GM18507 (cell line): ENCODE results near the gene PARVB.

ENCODE experiments used
- DNase-seq: peaks from one replicate; pipeline ENCODE4 v3.0.0; 2011; ENCODE audit warnings: low read depth; ENCODE audit not compliant: insufficient read length; ENCODE audit errors: extremely low spot score
- FAIRE-seq: peaks from 2 replicates; lab custom pipeline; 2011; peaks lifted over from hg19 to GRCh38; lab: Jason Lieb, UNC

PARVB gene

GRCh38 chr22:44215287-44215686, 191.2 kb downstream of the PARVB start:
- FAIRE-seq (no peak), DNase-seq (no peak)

- no peak for DNase-seq
- no peak for FAIRE-seq
Observed at GRCh38 chr22:44217346-44217745, 193.2 kb downstream of the PARVB start.

GRCh38 chr22:44218071-44218470, 194.0 kb downstream of the PARVB start:
- no peak for FAIRE-seq

GRCh38 chr22:44219101-44219870, 195.2 kb downstream of the PARVB start:
- DNase-seq = no peak
- no peak for FAIRE-seq

More at GRCh38 chr22:44218071-44218470, 194.0 kb downstream of the PARVB start:
- DNase-seq = no peak

GRCh38 chr22:44220727-44221680, 196.9 kb downstream of the PARVB start:
- no peak for FAIRE-seq
- DNase-seq = no peak

- no peak for FAIRE-seq
- DNase-seq = no peak
Observed at GRCh38 chr22:44221710-44222475, 197.8 kb downstream of the PARVB start.
